T-cell (primary cell): ENCODE results near the gene KCTD13. TPM values are rescaled to one million over a fixed set of nuclear protein-coding genes. Genes with fewer than 3 reads are reported as not detected.
A peak's percentile ranks its signal among the peaks of the same experiment; 100 is the strongest.
"Not testable (repeated sequence)": the region's sequence is repeated elsewhere in the genome, so short reads cannot be mapped to it uniquely, and the experiment has no call there.

ENCODE experiments used
- ATAC-seq, 4 experiments: fragments of 200-7000 bp in 3 of 4; fragments of 150-1000 bp in 1 of 4; cut with Tn5 transposase; replicated peaks in 1 of 4; 1 replicate in 3 of 4; 2 replicates in 1 of 4; pipeline ENCODE4 v1.10.0; 2021; ENCODE audit warnings: moderate library complexity in 3 of 4, mild to moderate bottlenecking in 2 of 4, moderate number of reproducible peaks in 1 of 4
- CTCF ChIA-PET, 2 donors: fragments of 300-600 bp; sonication (Branson Sonifier 250); formaldehyde crosslinking; loops; one replicate each; lab custom pipeline; 2022; ENCODE audit warnings: antibody characterized with exemption in 2 of 2; lab: Charles Lee
- POLR2A ChIA-PET, 2 donors: fragments of 300-600 bp; sonication (Branson Sonifier 250); formaldehyde crosslinking; loops; one replicate each; lab custom pipeline; 2022; ENCODE audit warnings: antibody characterized with exemption in 2 of 2; lab: Charles Lee
- DNase-seq, 35 experiments: peaks; one replicate each; pipeline versions ENCODE4 v3.0.0 to v3.0.0-alpha.2; 2013 to 2023
- H3K27ac ChIP-seq: one replicate; pipeline ENCODE4 v1.5.1; 2013; ENCODE audit warnings: low read length
- H3K27me3 ChIP-seq, 2 experiments: replicated peaks in 1 of 2; 1 replicate in 1 of 2; 2 replicates in 1 of 2; pipeline versions ENCODE4 v1.6.1 to v1.7.0; 2013; ENCODE audit warnings: low read length in 1 of 2, mixed read lengths in 1 of 2; ENCODE audit not compliant: control insufficient read depth in 2 of 2, insufficient read depth in 2 of 2; ENCODE audit errors: extremely low read depth in 1 of 2
- H3K36me3 ChIP-seq, 2 donors: 1 replicate in 1 of 2; 2 replicates in 1 of 2; pipeline versions ENCODE4 v1.6.1 to v1.7.0; 2013; ENCODE audit warnings: low read length in 1 of 2; ENCODE audit not compliant: control insufficient read depth in 2 of 2, insufficient read depth in 1 of 2; ENCODE audit errors: extremely low read depth in 1 of 2
- H3K4me1 ChIP-seq, 2 experiments: 1 replicate in 1 of 2; 2 replicates in 1 of 2; pipeline versions ENCODE4 v1.6.1 to v1.7.0; 2013; ENCODE audit warnings: low read length in 2 of 2, mixed read lengths in 1 of 2; ENCODE audit not compliant: insufficient read depth in 2 of 2, control insufficient read depth in 1 of 2; ENCODE audit errors: extremely low read depth in 1 of 2
- H3K4me3 ChIP-seq, 2 donors: 1 replicate in 1 of 2; 2 replicates in 1 of 2; pipeline versions ENCODE4 v1.5.1 to v1.7.0; 2013; ENCODE audit warnings: mild to moderate bottlenecking in 2 of 2, low read length in 1 of 2, moderate library complexity in 1 of 2; ENCODE audit not compliant: control insufficient read depth in 1 of 2; ENCODE audit errors: extremely low read depth in 1 of 2
- H3K9me3 ChIP-seq: 2 replicates; pipeline ENCODE4 v1.7.0; 2013
- H3K27ac Mint-ChIP-seq, 2 donors: one replicate each; pipeline ENCODE4 v1.8.0; 2020 to 2021; ENCODE audit warnings: mild to moderate bottlenecking in 2 of 2, mixed read lengths in 2 of 2
- H3K27me3 Mint-ChIP-seq, 2 donors: one replicate each; pipeline ENCODE4 v1.8.0; 2021 to 2022; ENCODE audit warnings: mixed read lengths in 2 of 2
- H3K36me3 Mint-ChIP-seq: one replicate; pipeline ENCODE4 v1.8.0; 2021; ENCODE audit warnings: mixed read lengths
- H3K4me1 Mint-ChIP-seq, 3 donors: one replicate each; pipeline ENCODE4 v1.8.0; 2020 to 2022; ENCODE audit warnings: mixed read lengths in 3 of 3, mild to moderate bottlenecking in 1 of 3
- H3K4me3 Mint-ChIP-seq, 3 donors: one replicate each; pipeline ENCODE4 v1.8.0; 2020 to 2022; ENCODE audit warnings: mild to moderate bottlenecking in 3 of 3, mixed read lengths in 3 of 3, moderate library complexity in 3 of 3
- H3K9me3 Mint-ChIP-seq, 3 donors: one replicate each; pipeline ENCODE4 v1.8.0; 2020 to 2022; ENCODE audit warnings: mixed read lengths in 3 of 3
- WGBS: methylation state at CpG from one replicate; pipeline ENCODE4 v1.1.5; 2013; ENCODE audit warnings: missing lambda C conversion rate; ENCODE audit not compliant: insufficient coverage; 5-methylcytosine and 5-hydroxymethylcytosine counted together
- total RNA-seq, 35 experiments: library from RNA in 6 of 35; stranded (reverse) in 6 of 35; fragments of 120-200 nt in 1 of 35; gene quantifications; one replicate each; pipeline versions ENCODE4 v1.2.1 to v1.2.4 and lab custom pipeline; 2013 to 2026

Gene KCTD13
- total RNA-seq, 5 donors from 2014 or later (not counting 1 experiment from before 2014, with no cell fraction given), result 48.4 to 87.3 (median 79.1) TPM

- H3K36me3 Mint-ChIP-seq, H3K4me3 Mint-ChIP-seq, H3K36me3 ChIP-seq, CTCF ChIA-PET, H3K27me3 Mint-ChIP-seq, H3K4me1 ChIP-seq, H3K9me3 Mint-ChIP-seq, ATAC-seq, H3K9me3 ChIP-seq, H3K4me1 Mint-ChIP-seq, DNase-seq, H3K27ac ChIP-seq, POLR2A ChIA-PET, H3K27ac Mint-ChIP-seq, H3K4me3 ChIP-seq: not testable (repeated sequence)
- 100% methylated on average over 2 of the region's 3 CpGs for WGBS
- H3K27me3 ChIP-seq, result peaks cover 0 to 13% of the 10 kb centered on the region in 2 experiments
These were observed 36.7 kb downstream of the KCTD13 start for GRCh38 chr16:29889372-29889771.

GRCh38 chr16:29883987-29884386 lies 42.0 kb downstream of the KCTD13 start:
- no peak overlapping the region for H3K27ac Mint-ChIP-seq
- peaks cover 0 to 43% of the 10 kb centered on the region in 2 experiments for H3K27me3 ChIP-seq
- no peak overlapping the region for H3K4me3 ChIP-seq
- no peak overlapping the region for H3K4me3 Mint-ChIP-seq
- H3K9me3 ChIP-seq, result no peaks in the 10 kb centered on the region
- WGBS, result 84% methylated on average over 3 of the region's 6 CpGs
- no peak overlapping the region for H3K27ac ChIP-seq
- ATAC-seq, result no peak
- no peak for DNase-seq
- no peaks in the 10 kb centered on the region for H3K36me3 Mint-ChIP-seq
- ChIA-PET POLR2A (no interaction called here), CTCF (no interaction called here)
- H3K4me1 ChIP-seq, result no peaks in the 10 kb centered on the region
- H3K4me1 Mint-ChIP-seq, result no peaks in the 10 kb centered on the region
- peaks cover 12 to 20% of the 10 kb centered on the region in 2 donors for H3K27me3 Mint-ChIP-seq
- no peaks in the 10 kb centered on the region for H3K9me3 Mint-ChIP-seq
- no peaks in the 10 kb centered on the region for H3K36me3 ChIP-seq

- peaks cover 0 to 61% of the 10 kb centered on the region in 2 experiments for H3K27me3 ChIP-seq
- no peaks in the 10 kb centered on the region for H3K9me3 Mint-ChIP-seq
- H3K4me1 ChIP-seq, result peaks cover 3 to 18% of the 10 kb centered on the region in 2 experiments
- no peak overlapping the region for H3K27ac ChIP-seq
- ATAC-seq (no peak), DNase-seq (no peak)
- ChIA-PET POLR2A (no interaction called here), CTCF (no interaction called here)
- H3K27me3 Mint-ChIP-seq, result peaks cover 22 to 37% of the 10 kb centered on the region in 2 donors
- peaks cover 13 to 16% (median 16%) of the 10 kb centered on the region in 3 donors for H3K4me1 Mint-ChIP-seq
- H3K36me3 ChIP-seq, result no peaks in the 10 kb centered on the region
- no peaks in the 10 kb centered on the region for H3K36me3 Mint-ChIP-seq
- WGBS, result 100% methylated on average over 1 of the region's 3 CpGs
- no peak overlapping the region for H3K4me3 ChIP-seq
- no peaks in the 10 kb centered on the region for H3K9me3 ChIP-seq
- no peak overlapping the region for H3K4me3 Mint-ChIP-seq
- no peak overlapping the region for H3K27ac Mint-ChIP-seq
These were observed 45.0 kb downstream of the KCTD13 start for GRCh38 chr16:29881050-29881449.

GRCh38 chr16:29878172-29878571 lies 47.9 kb downstream of the KCTD13 start:
- no peak overlapping the region for H3K4me3 ChIP-seq
- peak overlapping the region in 1 of 3 donors; percentile 69 for H3K4me3 Mint-ChIP-seq

GRCh38 chr16:29877266-29877961 lies 48.6 kb downstream of the KCTD13 start:
- Histone ChIP-seq H3K4me1 (peaks cover 3 to 21% of the 10 kb centered on the region in 2 experiments), H3K4me3 (peak overlapping the region in 1 of 2 donors; percentile 38), H3K36me3 (no peaks in the 10 kb centered on the region), H3K27me3 (peaks cover 0 to 65% of the 10 kb centered on the region in 2 experiments), H3K9me3 (no peaks in the 10 kb centered on the region), H3K27ac (no peak overlapping the region)
- peaks cover 15 to 34% of the 10 kb centered on the region in 2 donors for H3K27me3 Mint-ChIP-seq
- peaks cover 13 to 18% (median 18%) of the 10 kb centered on the region in 3 donors for H3K4me1 Mint-ChIP-seq
- ChIA-PET CTCF (interaction anchor here in 1 of 2 donors (0.5 to 0.6 kb wide), 2 partner anchors 155 to 178 kb away, joined by 3 read pairs; no protein-coding TSS in a partner anchor), POLR2A (interaction anchor here in 1 of 2 donors (0.6 kb wide), 1 partner anchor 27 kb away, joined by 5 read pairs; no protein-coding TSS in a partner anchor)
- ATAC-seq (peak; percentile 33 to 78 (median 44)), DNase-seq (peak in 25 of 35 experiments; percentile 6 to 56 (median 25))
- no peaks in the 10 kb centered on the region for H3K9me3 Mint-ChIP-seq
- WGBS, result 25% methylated on average over 28 of the region's 28 CpGs
- H3K27ac Mint-ChIP-seq, result peak overlapping the region in 1 of 2 donors; percentile 19
- peak overlapping the region; percentile 67 to 69 (median 68) for H3K4me3 Mint-ChIP-seq
- no peaks in the 10 kb centered on the region for H3K36me3 Mint-ChIP-seq

More at GRCh38 chr16:29878172-29878571, 47.9 kb downstream of the KCTD13 start:
- peaks cover 13 to 18% (median 18%) of the 10 kb centered on the region in 3 donors for H3K4me1 Mint-ChIP-seq
- no peak overlapping the region for H3K27ac ChIP-seq
- no peak for DNase-seq
- ChIA-PET POLR2A (interaction anchor here (0.6 kb wide), 2 partner anchors 55 to 1017 kb away, joined by 3 to 7 read pairs; no protein-coding TSS in a partner anchor), CTCF (no interaction called here)
- 92% methylated on average over 7 of the region's 14 CpGs for WGBS
- no peaks in the 10 kb centered on the region for H3K36me3 Mint-ChIP-seq
- ATAC-seq, result no peak
- no peaks in the 10 kb centered on the region for H3K9me3 Mint-ChIP-seq
- H3K36me3 ChIP-seq, result no peaks in the 10 kb centered on the region
- H3K27me3 ChIP-seq, result peaks cover 0 to 65% of the 10 kb centered on the region in 2 experiments
- H3K4me1 ChIP-seq, result peaks cover 3 to 21% of the 10 kb centered on the region in 2 experiments
- H3K27ac Mint-ChIP-seq, result no peak overlapping the region
- peaks cover 21 to 40% of the 10 kb centered on the region in 2 donors for H3K27me3 Mint-ChIP-seq
- H3K9me3 ChIP-seq, result no peaks in the 10 kb centered on the region

GRCh38 chr16:29876594-29877249 lies 49.3 kb downstream of the KCTD13 start:
- ChIA-PET CTCF (interaction anchor here in 1 of 2 donors (0.5 kb wide), 1 partner anchor 178 kb away, joined by 3 read pairs; no protein-coding TSS in a partner anchor), POLR2A (interaction anchor here in 1 of 2 donors (0.6 kb wide), 1 partner anchor 96 kb away, joined by 5 read pairs; no protein-coding TSS in a partner anchor)
- no peaks in the 10 kb centered on the region for H3K36me3 ChIP-seq
- no peaks in the 10 kb centered on the region for H3K9me3 ChIP-seq
- H3K4me1 ChIP-seq, result peaks cover 3 to 21% of the 10 kb centered on the region in 2 experiments
- H3K4me1 Mint-ChIP-seq, result peaks cover 13 to 18% (median 18%) of the 10 kb centered on the region in 3 donors
- no peak overlapping the region for H3K27ac ChIP-seq
- peak; percentile 60 to 69 (median 62) for ATAC-seq
- peak overlapping the region; percentile 29 to 38 for H3K4me3 ChIP-seq
- 6% methylated on average over 39 of the region's 45 CpGs for WGBS
- H3K27me3 Mint-ChIP-seq, result peaks cover 15 to 34% of the 10 kb centered on the region in 2 donors
- peaks cover 0 to 60% of the 10 kb centered on the region in 2 experiments for H3K27me3 ChIP-seq
- peak in 17 of 35 experiments; percentile 3 to 45 (median 23) for DNase-seq
- peak overlapping the region; percentile 67 to 69 (median 68) for H3K4me3 Mint-ChIP-seq
- H3K27ac Mint-ChIP-seq, result no peak overlapping the region
- H3K36me3 Mint-ChIP-seq, result no peaks in the 10 kb centered on the region
- H3K9me3 Mint-ChIP-seq, result no peaks in the 10 kb centered on the region
